AG09319 (cell line): ENCODE measurements around the gene SNAP29.
"Not testable (repeated sequence)": the region's sequence is repeated elsewhere in the genome, so short reads cannot be mapped to it uniquely, and the experiment has no call there.

ENCODE experiments used
- DNase-seq: peaks from one replicate; pipeline ENCODE4 v3.0.0-alpha.2; 2010; ENCODE audit warnings: low read depth; ENCODE audit errors: extremely low read depth
- TF ChIP-seq, protein P1 (sequence below): IDR thresholded peaks from 2 replicates; pipeline ENCODE4 v1.5.1; 2011; ENCODE audit warnings: low read depth, mild to moderate bottlenecking, inconsistent platforms, low read length, moderate library complexity

SNAP29 gene

GRCh38 chr22:20814221-20814808 is 44.5 kb upstream of the SNAP29 start:
- TF ChIP-seq, protein P1, sequence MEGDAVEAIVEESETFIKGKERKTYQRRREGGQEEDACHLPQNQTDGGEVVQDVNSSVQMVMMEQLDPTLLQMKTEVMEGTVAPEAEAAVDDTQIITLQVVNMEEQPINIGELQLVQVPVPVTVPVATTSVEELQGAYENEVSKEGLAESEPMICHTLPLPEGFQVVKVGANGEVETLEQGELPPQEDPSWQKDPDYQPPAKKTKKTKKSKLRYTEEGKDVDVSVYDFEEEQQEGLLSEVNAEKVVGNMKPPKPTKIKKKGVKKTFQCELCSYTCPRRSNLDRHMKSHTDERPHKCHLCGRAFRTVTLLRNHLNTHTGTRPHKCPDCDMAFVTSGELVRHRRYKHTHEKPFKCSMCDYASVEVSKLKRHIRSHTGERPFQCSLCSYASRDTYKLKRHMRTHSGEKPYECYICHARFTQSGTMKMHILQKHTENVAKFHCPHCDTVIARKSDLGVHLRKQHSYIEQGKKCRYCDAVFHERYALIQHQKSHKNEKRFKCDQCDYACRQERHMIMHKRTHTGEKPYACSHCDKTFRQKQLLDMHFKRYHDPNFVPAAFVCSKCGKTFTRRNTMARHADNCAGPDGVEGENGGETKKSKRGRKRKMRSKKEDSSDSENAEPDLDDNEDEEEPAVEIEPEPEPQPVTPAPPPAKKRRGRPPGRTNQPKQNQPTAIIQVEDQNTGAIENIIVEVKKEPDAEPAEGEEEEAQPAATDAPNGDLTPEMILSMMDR, result no peak
- no peak for DNase-seq

DNA sequence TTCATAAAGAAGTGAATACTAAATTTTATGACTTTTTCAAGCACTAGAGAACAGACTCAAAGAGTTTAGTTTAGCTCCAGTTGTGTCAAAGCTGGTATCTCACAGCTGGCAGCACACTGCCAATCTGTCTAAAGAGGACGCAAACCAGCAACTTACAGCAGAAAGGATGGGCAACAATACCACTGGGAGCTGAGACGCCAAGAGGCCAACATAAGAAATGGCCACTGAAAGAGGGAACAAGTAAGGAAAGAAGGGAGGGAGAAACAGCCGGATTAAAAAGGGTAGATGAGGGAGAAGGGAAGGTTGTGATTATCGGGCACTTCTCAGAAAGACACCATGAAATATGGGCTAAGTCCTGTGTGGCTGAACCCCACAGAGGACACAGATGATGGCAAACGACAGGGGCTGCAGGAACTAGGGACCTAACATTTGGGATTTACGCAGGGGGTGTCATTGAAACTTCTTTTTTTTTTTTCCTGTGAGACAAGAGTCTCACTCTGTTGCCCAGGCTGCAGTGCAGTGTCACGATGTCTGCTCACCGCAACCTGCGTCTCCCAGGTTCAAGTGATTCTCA is 43.2 kb upstream of the SNAP29 start:
- TF ChIP-seq, protein P1, result no peak
- no peak for DNase-seq

DNA sequence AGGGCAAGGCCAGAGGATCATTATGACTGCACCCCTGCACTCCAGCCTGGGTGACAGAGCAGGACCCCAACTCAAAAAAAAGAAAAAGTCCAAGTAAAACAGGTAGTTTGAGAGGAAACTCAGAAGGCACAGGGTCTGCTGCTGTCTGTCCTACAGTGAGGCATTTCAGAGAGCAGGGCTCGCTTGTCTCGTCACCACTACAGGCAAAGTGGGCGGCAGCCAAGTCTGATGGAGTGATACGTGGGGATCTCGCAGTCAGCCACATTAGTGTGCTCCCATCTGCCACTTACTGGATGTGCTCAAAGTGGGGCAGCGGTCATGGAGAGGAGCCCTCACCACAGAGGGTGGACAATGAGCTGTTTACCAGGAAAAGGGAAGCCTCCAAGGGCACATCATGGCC is 42.2 kb upstream of the SNAP29 start:
- TF ChIP-seq, protein P1, result no peak
- DNase-seq, result no peak

DNA sequence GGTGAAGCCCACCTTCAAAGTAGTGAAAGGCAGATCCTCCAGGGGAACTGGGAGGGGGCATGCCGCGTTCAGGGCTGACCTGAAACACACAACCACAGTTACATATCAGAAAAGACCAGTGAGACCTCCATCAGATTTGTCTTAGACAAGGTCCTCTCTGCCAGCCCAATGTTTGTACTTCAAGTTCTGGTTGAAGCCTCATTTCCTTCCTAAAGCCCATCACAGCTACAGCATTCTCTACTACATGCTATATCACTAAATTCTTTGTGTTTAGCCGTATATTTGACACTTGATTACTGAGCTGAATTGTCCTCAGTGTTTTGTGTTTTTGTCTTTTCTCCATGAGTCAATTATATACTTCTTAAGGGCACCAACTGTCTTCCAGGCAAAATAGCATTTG is 40.3 kb upstream of the SNAP29 start:
- no peak for DNase-seq
- TF ChIP-seq, protein P1, result no peak

- no peak for DNase-seq
- TF ChIP-seq, protein P1, result no peak
Observed at GRCh38 chr22:20819471-20819870, 39.3 kb upstream of the SNAP29 start.

DNA sequence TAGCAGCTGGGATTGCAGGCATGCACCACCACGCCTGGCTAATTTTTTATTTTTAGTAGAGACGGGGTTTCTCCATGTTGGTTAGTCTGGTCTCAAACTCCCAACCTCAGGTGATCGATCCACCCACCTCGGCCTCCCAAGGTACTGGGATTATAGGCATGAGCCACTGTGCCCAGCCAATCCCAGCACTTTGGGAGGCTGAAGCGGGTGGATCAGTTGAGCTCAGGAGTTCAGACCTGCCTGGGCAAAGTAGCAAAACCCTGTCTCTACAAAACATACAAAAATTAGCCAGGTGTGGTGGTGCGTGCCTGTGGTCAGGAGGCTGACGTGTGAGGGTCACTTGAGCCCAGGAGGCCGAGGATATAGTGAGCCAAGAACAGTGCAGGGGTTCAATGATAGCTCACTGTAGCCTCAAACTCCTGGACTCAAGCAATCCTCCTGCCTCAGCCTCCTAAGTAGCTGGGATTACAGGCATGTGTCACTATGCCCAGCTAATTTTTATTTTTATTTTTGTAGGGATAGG is 37.0 kb upstream of the SNAP29 start:
- not testable (repeated sequence) for DNase-seq

DNA sequence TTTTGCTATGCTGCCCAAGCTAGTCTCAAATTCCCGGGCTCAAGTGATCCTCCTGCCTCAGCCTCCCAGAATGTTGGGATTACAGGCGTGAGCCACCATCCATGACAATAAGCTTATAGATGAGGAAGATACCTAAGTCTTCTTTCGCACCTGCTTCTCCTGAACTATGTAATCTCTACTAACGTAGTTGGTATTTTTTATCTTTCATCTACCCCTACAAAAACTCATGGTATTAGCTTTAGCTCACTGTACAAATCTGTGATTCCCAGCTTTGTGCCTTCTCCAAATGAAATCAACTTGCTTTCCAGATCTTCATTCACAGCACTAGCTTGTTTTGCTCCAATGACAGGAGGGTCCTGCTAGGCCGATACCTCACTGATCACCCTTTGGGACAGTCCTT is 36.6 kb upstream of the SNAP29 start:
- no peak for DNase-seq
- TF ChIP-seq, protein P1, result no peak

DNA sequence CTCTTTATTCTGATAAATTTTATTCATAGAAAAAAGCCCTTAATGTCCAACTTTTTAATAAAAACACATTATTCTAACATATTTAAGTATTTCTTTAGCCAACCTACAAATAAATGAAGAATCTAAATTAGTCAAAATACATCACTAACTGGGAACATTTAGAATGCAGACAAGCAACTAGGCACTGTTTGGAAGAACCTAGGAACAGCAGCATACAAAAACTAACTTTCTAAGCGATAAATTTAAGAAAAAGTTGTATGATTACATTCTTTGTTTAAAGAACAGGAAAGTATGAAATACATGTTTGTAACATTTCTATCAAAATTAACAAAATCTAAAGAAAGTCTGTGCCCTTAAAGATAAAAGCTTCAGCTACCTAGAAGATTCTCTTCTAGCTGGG is 35.5 kb upstream of the SNAP29 start:
- DNase-seq, result no peak
- TF ChIP-seq, protein P1, result no peak

DNA sequence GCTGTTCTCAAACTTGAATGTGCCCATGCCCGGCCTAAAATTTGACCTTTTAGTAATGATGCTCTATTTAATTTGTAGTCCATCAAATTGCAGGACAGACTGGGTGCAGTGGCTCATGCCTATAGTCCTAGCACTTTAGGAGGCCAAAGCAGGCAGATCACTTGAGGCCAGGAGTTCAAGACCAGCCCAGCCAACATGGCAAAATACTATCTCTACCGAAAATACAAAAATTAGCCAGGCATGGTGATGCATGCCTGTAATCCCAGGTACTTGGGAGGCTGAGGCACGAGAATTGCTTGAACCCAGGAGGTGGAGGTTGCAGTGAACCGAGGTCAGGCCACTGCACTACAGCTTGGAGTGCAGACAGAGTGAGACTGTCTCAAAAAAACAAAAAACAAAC is 33.6 kb upstream of the SNAP29 start:
- DNase-seq, result not testable (repeated sequence)
